K562 (cell line): ENCODE results near the gene INTS1. TPM values are rescaled to one million over a fixed set of nuclear protein-coding genes. Genes with fewer than 3 reads are reported as not detected.

Experiments
- ATAC-seq: fragments of 200-7000 bp; cut with Tn5 transposase; 3 replicates; pipeline ENCODE4 v1.9.1; 2020; ENCODE audit warnings: moderate library complexity
- BruUV-seq: library from RNA; stranded (reverse); fragments of 400-500 nt; replicated peaks from 2 replicates; lab custom pipeline; 2021; lab: Mats Ljungman, UMichigan
- CTCF ChIA-PET: fragments of 300-600 bp; formaldehyde crosslinking; extraction: SDS; loops from one replicate; lab custom pipeline; 2021; ENCODE audit warnings: low intra/inter-chr PET ratio; lab: Yijun Ruan, JAX
- POLR2A ChIA-PET: fragments of 300-600, 350-650 bp; sonication (Branson Sonifier 250); formaldehyde crosslinking; extraction: SDS; loops from one replicate; lab custom pipeline; 2021; ENCODE audit warnings: antibody characterized with exemption, inconsistent platforms; lab: Yijun Ruan, JAX
- DNase-seq, 4 experiments: peaks; one replicate each; pipeline versions ENCODE4 v3.0.0 to v3.0.0-alpha.2; 2011 to 2018; ENCODE audit warnings: low spot score in 3 of 4, mixed read lengths in 3 of 4; ENCODE audit errors: extremely low read depth in 1 of 4
- FAIRE-seq: peaks from 2 replicates; lab custom pipeline; 2011; peaks lifted over from hg19 to GRCh38; lab: Jason Lieb, UNC
- H2AFZ ChIP-seq: 2 replicates; pipeline ENCODE4 v1.6.0; 2011; ENCODE audit warnings: low read depth, low read length, control low read depth, inconsistent platforms
- H3K27ac ChIP-seq: fragments of 200-600 bp; 3 replicates; pipeline ENCODE4 v1.8.0; 2011; ENCODE audit warnings: low read depth, mild to moderate bottlenecking, control low read depth, inconsistent platforms, low read length, moderate library complexity, mixed read lengths; ENCODE audit errors: extremely low read depth
- H3K27me3 ChIP-seq, 2 experiments: fragments of 300-600 bp in 1 of 2; 2 replicates in 1 of 2; 3 replicates in 1 of 2; pipeline versions ENCODE4 v1.6.0 to v1.8.0; 2011; ENCODE audit warnings: inconsistent platforms in 2 of 2, low read length in 2 of 2, mild to moderate bottlenecking in 1 of 2, mixed read lengths in 1 of 2, moderate library complexity in 1 of 2; ENCODE audit not compliant: control insufficient read depth in 2 of 2, insufficient read depth in 2 of 2
- H3K36me3 ChIP-seq: fragments of 300-600 bp; 3 replicates; pipeline ENCODE4 v1.8.0; 2011; ENCODE audit warnings: mild to moderate bottlenecking, low read length, inconsistent platforms; ENCODE audit not compliant: control insufficient read depth, insufficient read depth
- H3K4me1 ChIP-seq, 2 experiments: fragments of 200-600 bp in 1 of 2; replicated peaks in 1 of 2; 2 replicates in 1 of 2; 3 replicates in 1 of 2; pipeline versions ENCODE4 v1.5.1 to v1.8.0; 2011; ENCODE audit warnings: inconsistent platforms in 2 of 2, low read length in 2 of 2, mild to moderate bottlenecking in 1 of 2, mixed read lengths in 1 of 2, moderate library complexity in 1 of 2; ENCODE audit not compliant: control insufficient read depth in 2 of 2, insufficient read depth in 2 of 2
- H3K4me2 ChIP-seq: 2 replicates; pipeline ENCODE4 v1.6.1; 2011; ENCODE audit warnings: low read length, control low read depth, inconsistent platforms, mixed read lengths; ENCODE audit not compliant: insufficient read depth
- H3K4me3 ChIP-seq: fragments of 200-600 bp; sonication (generic), shearing (Covaris generic); 2 replicates; pipeline ENCODE4 v1.5.1; 2016; ENCODE audit warnings: control low read depth, inconsistent platforms
- H3K79me2 ChIP-seq: fragments of 200-600 bp; 3 replicates; pipeline ENCODE4 v1.8.0; 2011; ENCODE audit warnings: low read length, inconsistent platforms; ENCODE audit not compliant: control insufficient read depth, insufficient read depth
- H3K9ac ChIP-seq, 2 experiments: 2 replicates each; pipeline versions ENCODE4 v1.6.0 to v1.6.1; 2011; ENCODE audit warnings: low read depth in 2 of 2, low read length in 2 of 2, control low read depth in 1 of 2, inconsistent platforms in 1 of 2, mild to moderate bottlenecking in 1 of 2, mixed read lengths in 1 of 2; ENCODE audit not compliant: insufficient read depth in 1 of 2
- H3K9me1 ChIP-seq: one replicate; pipeline ENCODE4 v1.6.0; 2011; ENCODE audit warnings: inconsistent platforms, mild to moderate bottlenecking, low read length, moderate library complexity; ENCODE audit not compliant: control insufficient read depth, insufficient read depth
- H3K9me3 ChIP-seq: replicated peaks from 2 replicates; pipeline ENCODE4 v1.5.1; 2011; ENCODE audit warnings: low read depth, low read length, inconsistent platforms; ENCODE audit not compliant: control insufficient read depth, insufficient read depth
- H4K20me1 ChIP-seq: replicated peaks from 2 replicates; pipeline ENCODE4 v1.6.1; 2011; ENCODE audit warnings: low read length, inconsistent platforms, mixed read lengths; ENCODE audit not compliant: control insufficient read depth, insufficient read depth
- CBFB ChIP-seq: sonication (generic); formaldehyde crosslinking; IDR thresholded peaks from 2 replicates; pipeline ENCODE4 v1.4.0; 2020; ENCODE audit warnings: mild to moderate bottlenecking, missing genetic modification reagents
- ETV6 ChIP-seq, 3 experiments: fragments of 150-350 bp in 1 of 3; sonication (generic) in 1 of 3; formaldehyde crosslinking in 1 of 3; IDR thresholded peaks; 2 replicates each; pipeline versions ENCODE4 v1.6.1 to v1.8.0; 2014 to 2022; ENCODE audit warnings: borderline replicate concordance in 2 of 3, low read depth in 2 of 3, antibody characterized with exemption in 1 of 3, low read length in 1 of 3, mild to moderate bottlenecking in 1 of 3, missing genetic modification reagents in 1 of 3
- FOXP1 ChIP-seq: sonication (generic); formaldehyde crosslinking; IDR thresholded peaks from 2 replicates; pipeline ENCODE4 v1.8.0; 2022; ENCODE audit warnings: mild to moderate bottlenecking, missing genetic modification reagents
- MXI1 ChIP-seq: IDR thresholded peaks from 2 replicates; pipeline ENCODE4 v1.6.1; 2011; ENCODE audit warnings: low read depth, mild to moderate bottlenecking, improper control_type of control experiment, low read length
- NONO ChIP-seq, 2 experiments: fragments of 200-400 bp in 1 of 2; fragments of 450-650 bp in 1 of 2; formaldehyde crosslinking in 1 of 2; IDR thresholded peaks; 2 replicates each; pipeline ENCODE4 v1.6.1; 2017; ENCODE audit warnings: low read depth in 2 of 2, mild to moderate bottlenecking in 2 of 2, moderate library complexity in 2 of 2, low read length in 1 of 2
- SMARCA5 ChIP-seq: fragments of 450-650 bp; IDR thresholded peaks from 2 replicates; pipeline ENCODE4 v1.6.1; 2016
- SOX6 ChIP-seq: fragments of 450-650 bp; IDR thresholded peaks from 2 replicates; pipeline ENCODE4 v1.6.1; 2014; ENCODE audit warnings: mild to moderate bottlenecking
- TEAD4 ChIP-seq, 2 experiments: sonication (generic) in 1 of 2; formaldehyde crosslinking in 1 of 2; IDR thresholded peaks; 2 replicates each; pipeline versions ENCODE4 v1.6.1 to v1.8.0; 2012 to 2022; ENCODE audit warnings: borderline replicate concordance in 1 of 2, inconsistent platforms in 1 of 2, low read length in 1 of 2, mild to moderate bottlenecking in 1 of 2, missing genetic modification reagents in 1 of 2
- ZFP36 ChIP-seq: fragments of 150-350 bp; IDR thresholded peaks from 2 replicates; pipeline ENCODE4 v1.6.1; 2018; ENCODE audit warnings: low read length, low read depth; ENCODE audit not compliant: partially characterized antibody
- ZNF124 ChIP-seq: sonication (generic); formaldehyde crosslinking; IDR thresholded peaks from 2 replicates; pipeline ENCODE4 v1.8.1; 2022; ENCODE audit warnings: missing genetic modification reagents
- ZNF133 ChIP-seq: fragments of 250-450 bp; sonication (Bioruptor Pico); IDR thresholded peaks from 2 replicates; pipeline ENCODE4 v1.4.0; 2020; ENCODE audit warnings: mild to moderate bottlenecking
- ZNF134 ChIP-seq: fragments of 250-450 bp; sonication (Bioruptor Pico); conservative IDR thresholded peaks from 2 replicates; pipeline ENCODE4 v1.4.0; 2020
- WGBS: fragments of 100-300 bp; shearing (Covaris generic); methylation state at CpG from one replicate; pipeline ENCODE4 v1.1.6; 2016; ENCODE audit warnings: low coverage, mixed read lengths; ENCODE audit not compliant: insufficient coverage; ENCODE audit errors: missing lambda C conversion rate; 5-methylcytosine and 5-hydroxymethylcytosine counted together
- in situ Hi-C: fragments of 300-500 bp; cut with MboI; formaldehyde crosslinking; loops from 4 replicates; pipeline ENCODE4 v1.15.0; 2018; ENCODE audit warnings: inconsistent platforms, mixed read lengths
- intact Hi-C: fragments of 100-400 bp; cut with micrococcal nuclease; formaldehyde crosslinking; loops from 2 replicates; pipeline ENCODE4 v1.14.2; 2022
- polyA plus RNA-seq, 8 experiments: library from polyadenylated mRNA; depleted of rRNA in 4 of 8; stranded (reverse) in 5 of 8; unstranded in 3 of 8; fragments of >200 nt; fragmentation: Nextera tagmentation in 2 of 8; fragmentation: Illumina TruSeq in 1 of 8; extraction: Ambion mirVana in 2 of 8; extraction: Trizol in 1 of 8; gene quantifications; 2 replicates each; pipeline versions ENCODE4 v1.2.1 to v1.2.3, GENCODE V29; 2011 to 2014; ENCODE audit warnings: inconsistent platforms in 1 of 8, missing spikeins in 1 of 8
- total RNA-seq, 7 experiments: library from RNA; depleted of rRNA in 6 of 7; stranded (reverse); fragments of >200 nt in 6 of 7; fragmentation: Illumina TruSeq in 2 of 7; extraction: Trizol in 2 of 7; gene quantifications; 2 replicates each; pipeline versions ENCODE4 v1.2.1 to v1.2.3, GENCODE V29; 2011 to 2021; ENCODE audit warnings: low replicate concordance in 1 of 7
- TF ChIP-seq, protein P1 (sequence below): fragments of 450-650 bp; IDR thresholded peaks from 2 replicates; pipeline ENCODE4 v1.6.1; 2016; ENCODE audit warnings: borderline replicate concordance
- TF ChIP-seq, protein P2 (sequence below): fragments of 450-650 bp; IDR thresholded peaks from 2 replicates; pipeline ENCODE4 v1.6.1; 2016; ENCODE audit warnings: mild to moderate bottlenecking
- TF ChIP-seq, protein P3 (sequence below): sonication (generic); formaldehyde crosslinking; IDR thresholded peaks from 2 replicates; pipeline ENCODE4 v1.8.0; 2022; ENCODE audit warnings: missing genetic modification reagents, mild to moderate bottlenecking, borderline replicate concordance

Gene INTS1
- total and polyA plus RNA-seq, 9 of the 15 experiments (the other 6 are each of a cell fraction or from before 2014, with no cell fraction given) = 0.34 to 119 (median 18.5) TPM

DNA sequence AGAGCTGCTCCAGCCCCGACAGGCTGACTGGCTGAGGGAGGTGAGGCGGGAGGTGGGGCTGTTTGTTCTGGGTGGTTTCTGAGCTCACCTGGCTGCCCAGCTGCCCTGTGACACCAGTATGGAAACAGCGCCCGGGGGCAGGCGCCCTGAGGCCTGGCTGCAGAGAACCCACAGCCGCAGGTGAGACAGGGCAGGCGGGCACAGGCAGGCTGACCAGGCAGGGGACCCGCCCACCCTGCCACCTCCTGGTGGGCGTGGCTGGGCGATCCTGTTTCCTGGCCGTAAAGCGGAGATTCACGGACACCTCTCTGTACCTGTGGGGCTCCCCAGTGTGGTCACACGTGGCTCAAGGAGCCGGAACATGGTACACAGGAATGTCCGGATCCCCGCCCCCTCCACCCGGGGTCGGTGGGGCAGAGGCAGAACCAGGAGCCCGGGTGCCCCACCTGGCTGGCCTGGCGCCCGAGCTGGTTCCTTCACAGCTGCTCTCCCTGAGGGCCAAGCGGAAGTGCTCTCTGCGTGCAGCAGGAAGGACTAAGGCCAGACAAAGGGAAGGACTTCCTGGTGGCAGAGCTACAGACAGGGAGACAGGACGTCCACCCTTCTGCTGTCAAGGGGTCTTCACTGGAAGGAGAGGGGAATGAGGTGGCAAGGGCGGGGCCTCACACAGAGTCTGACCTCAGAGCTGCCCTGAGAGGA, 48.8 kb downstream of the INTS1 start:
- ChIA-PET CTCF (no interaction called here), POLR2A (interaction anchor here (0.8 kb wide), 1 partner anchor 42 kb away, joined by 3 read pairs; no protein-coding TSS in a partner anchor)
- ATAC-seq (no peak), DNase-seq (no peak), FAIRE-seq (no peak)
- Histone ChIP-seq H3K27me3 (no peaks in the 10 kb centered on the region), H4K20me1 (peaks cover 11% of the 10 kb centered on the region; the same call in 1 of the 2 replicates), H3K4me1 (peaks cover 15 to 94% of the 10 kb centered on the region in 2 experiments; a peak in 4 of 5 replicates), H3K27ac (no peak overlapping the region), H3K9ac (peak overlapping the region in 1 of 2 experiments; percentile 86; a peak in 2 of 4 replicates), H3K4me2 (peak overlapping the region; percentile 10; the same call in 1 of the 2 replicates), H3K79me2 (peaks cover 93% of the 10 kb centered on the region), H3K9me3 (no peaks in the 10 kb centered on the region), H3K9me1 (no peaks in the 10 kb centered on the region), H3K4me3 (no peak overlapping the region), H3K36me3 (peaks cover 47% of the 10 kb centered on the region; the same call in 1 of the 3 replicates), H2AFZ (no peak overlapping the region)
- intact Hi-C loops = no loop called here
- in situ Hi-C loops = no loop called here
- WGBS = 73% methylated on average over 9 of the region's 26 CpGs
- BruUV-seq = no TSS peak
- TF ChIP-seq FOXP1 (CRISPR knock-in tag) (no peak), ZFP36 (no peak), ZNF124 (CRISPR knock-in tag) (no peak), SMARCA5 (no peak), CBFB (CRISPR knock-in tag) (no peak), SOX6 (no peak), ZNF133 (CRISPR knock-in tag) (no peak), ZNF134 (CRISPR knock-in tag) (no peak), NONO (IDR thresholded peaks at IDR 0.05; ENCODE audit: low read depth in 2 of 2, low read length in 1 of 2) (no peak), TEAD4 (IDR thresholded peaks at IDR 0.05; ENCODE audit: low read length) (no peak), TEAD4 (CRISPR knock-in tag; IDR thresholded peaks at IDR 0.05; ENCODE audit: borderline replicate concordance) (no peak), ETV6 (IDR thresholded peaks at IDR 0.05; ENCODE audit: borderline replicate concordance in 1 of 2, low read depth in 2 of 2, low read length in 1 of 2) (no peak), ETV6 (CRISPR knock-in tag; IDR thresholded peaks at IDR 0.05; ENCODE audit: borderline replicate concordance) (no peak), MXI1 (no peak)
- TF ChIP-seq, protein P1, sequence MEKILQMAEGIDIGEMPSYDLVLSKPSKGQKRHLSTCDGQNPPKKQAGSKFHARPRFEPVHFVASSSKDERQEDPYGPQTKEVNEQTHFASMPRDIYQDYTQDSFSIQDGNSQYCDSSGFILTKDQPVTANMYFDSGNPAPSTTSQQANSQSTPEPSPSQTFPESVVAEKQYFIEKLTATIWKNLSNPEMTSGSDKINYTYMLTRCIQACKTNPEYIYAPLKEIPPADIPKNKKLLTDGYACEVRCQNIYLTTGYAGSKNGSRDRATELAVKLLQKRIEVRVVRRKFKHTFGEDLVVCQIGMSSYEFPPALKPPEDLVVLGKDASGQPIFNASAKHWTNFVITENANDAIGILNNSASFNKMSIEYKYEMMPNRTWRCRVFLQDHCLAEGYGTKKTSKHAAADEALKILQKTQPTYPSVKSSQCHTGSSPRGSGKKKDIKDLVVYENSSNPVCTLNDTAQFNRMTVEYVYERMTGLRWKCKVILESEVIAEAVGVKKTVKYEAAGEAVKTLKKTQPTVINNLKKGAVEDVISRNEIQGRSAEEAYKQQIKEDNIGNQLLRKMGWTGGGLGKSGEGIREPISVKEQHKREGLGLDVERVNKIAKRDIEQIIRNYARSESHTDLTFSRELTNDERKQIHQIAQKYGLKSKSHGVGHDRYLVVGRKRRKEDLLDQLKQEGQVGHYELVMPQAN = no peak
- TF ChIP-seq, protein P2, sequence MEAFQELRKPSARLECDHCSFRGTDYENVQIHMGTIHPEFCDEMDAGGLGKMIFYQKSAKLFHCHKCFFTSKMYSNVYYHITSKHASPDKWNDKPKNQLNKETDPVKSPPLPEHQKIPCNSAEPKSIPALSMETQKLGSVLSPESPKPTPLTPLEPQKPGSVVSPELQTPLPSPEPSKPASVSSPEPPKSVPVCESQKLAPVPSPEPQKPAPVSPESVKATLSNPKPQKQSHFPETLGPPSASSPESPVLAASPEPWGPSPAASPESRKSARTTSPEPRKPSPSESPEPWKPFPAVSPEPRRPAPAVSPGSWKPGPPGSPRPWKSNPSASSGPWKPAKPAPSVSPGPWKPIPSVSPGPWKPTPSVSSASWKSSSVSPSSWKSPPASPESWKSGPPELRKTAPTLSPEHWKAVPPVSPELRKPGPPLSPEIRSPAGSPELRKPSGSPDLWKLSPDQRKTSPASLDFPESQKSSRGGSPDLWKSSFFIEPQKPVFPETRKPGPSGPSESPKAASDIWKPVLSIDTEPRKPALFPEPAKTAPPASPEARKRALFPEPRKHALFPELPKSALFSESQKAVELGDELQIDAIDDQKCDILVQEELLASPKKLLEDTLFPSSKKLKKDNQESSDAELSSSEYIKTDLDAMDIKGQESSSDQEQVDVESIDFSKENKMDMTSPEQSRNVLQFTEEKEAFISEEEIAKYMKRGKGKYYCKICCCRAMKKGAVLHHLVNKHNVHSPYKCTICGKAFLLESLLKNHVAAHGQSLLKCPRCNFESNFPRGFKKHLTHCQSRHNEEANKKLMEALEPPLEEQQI = no peak
- TF ChIP-seq, protein P3, sequence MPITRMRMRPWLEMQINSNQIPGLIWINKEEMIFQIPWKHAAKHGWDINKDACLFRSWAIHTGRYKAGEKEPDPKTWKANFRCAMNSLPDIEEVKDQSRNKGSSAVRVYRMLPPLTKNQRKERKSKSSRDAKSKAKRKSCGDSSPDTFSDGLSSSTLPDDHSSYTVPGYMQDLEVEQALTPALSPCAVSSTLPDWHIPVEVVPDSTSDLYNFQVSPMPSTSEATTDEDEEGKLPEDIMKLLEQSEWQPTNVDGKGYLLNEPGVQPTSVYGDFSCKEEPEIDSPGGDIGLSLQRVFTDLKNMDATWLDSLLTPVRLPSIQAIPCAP (CRISPR knock-in tag) = no peak
